Stimulated activated CD8-positive, alpha-beta memory T cell treated with anti-CD3 and anti-CD28 coated beads, Interleukin-12 subunit alpha, Interleukin-12 subunit beta, amount 100 ng/mL, for 4 hours (primary cell): ENCODE results near the gene TRIM13.
"Not testable (repeated sequence)": the region's sequence is repeated elsewhere in the genome, so short reads cannot be mapped to it uniquely, and the experiment has no call there.

ENCODE experiments used
- DNase-seq: peaks from one replicate; pipeline ENCODE4 v3.0.0-alpha.2; 2020; ENCODE audit warnings: low read depth

TRIM13 gene

DNA sequence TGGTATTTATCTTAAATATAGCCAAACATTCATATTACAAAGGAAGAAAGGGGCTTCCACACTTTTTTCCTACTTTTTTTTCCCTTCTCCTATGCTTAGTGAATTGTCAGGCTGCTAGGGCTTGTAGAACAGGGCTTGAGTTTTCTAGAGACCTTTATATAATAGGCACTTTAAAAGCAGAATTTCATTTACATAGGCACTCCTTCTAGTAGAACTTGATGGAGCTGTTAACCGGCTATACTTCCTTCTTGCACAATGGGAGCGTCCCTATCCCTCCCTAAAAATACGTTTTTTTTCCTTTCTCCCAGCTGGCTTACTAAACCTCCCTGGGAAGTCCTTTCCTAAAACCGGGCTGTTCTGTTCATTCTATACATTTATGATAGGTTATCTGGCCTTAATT, 1.1 kb downstream of the TRIM13 start:
- no peak for DNase-seq

DNA sequence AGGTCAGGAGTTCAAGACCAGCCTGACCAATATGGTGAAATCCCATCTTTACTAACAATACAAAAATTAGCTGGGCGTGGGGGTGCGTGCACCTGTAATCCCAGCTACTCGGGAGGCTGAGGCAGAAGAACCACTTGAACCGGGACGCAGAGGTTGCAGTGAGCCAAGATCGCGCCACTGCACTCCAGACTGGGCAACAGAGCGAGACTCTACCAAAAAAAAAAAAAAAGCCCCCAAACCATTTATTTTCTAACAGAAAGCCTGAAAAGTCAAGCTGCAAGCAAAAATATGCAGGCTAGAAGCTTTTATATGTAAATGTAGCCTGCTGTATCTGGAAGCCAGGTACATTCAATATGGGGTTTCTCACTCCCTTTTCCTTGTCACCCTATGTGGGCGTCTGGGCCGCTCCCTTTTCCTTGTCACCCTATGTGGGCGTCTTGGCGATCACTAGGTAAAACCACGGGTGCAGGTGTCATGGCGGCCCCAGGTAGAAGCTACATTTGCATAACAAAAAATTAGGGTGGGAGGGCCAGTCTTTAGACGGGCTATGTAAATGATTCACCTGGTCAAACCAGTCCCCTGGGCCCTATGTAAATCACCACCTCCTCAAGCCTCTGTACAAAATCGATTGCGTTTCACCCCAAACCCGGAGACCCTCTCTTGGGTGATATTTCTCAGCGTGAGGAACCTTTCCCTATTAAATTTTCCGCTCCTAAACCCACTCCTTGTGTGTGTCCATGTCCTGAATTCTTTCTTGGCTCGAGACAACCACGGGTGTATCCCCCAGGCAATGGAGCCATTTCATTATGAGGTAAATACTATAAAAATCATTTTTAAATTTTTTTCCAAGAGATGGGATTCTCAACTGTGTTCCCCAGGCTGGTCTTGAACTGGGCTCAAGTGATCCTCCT, 2.1 kb downstream of the TRIM13 start:
- no peak for DNase-seq

DNA sequence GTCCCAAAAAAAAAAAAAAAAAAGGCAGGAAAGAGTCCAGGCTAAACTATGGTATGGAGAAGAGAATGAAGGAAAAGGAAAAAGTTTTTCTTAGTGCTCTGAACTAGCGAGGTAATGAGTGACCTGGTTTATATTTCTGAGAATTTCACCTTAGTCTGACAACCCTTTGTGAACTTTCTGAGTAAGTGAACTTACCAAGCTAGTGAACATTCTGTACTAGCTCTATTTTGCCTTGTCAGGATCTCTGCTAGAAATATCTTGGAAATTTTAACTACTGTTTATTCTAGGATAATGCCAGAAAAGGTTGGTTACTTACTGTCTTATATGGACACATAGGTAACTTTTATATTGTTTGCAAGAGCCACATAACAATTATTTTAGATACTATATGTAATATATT, 4.4 kb downstream of the TRIM13 start:
- no peak for DNase-seq

DNA sequence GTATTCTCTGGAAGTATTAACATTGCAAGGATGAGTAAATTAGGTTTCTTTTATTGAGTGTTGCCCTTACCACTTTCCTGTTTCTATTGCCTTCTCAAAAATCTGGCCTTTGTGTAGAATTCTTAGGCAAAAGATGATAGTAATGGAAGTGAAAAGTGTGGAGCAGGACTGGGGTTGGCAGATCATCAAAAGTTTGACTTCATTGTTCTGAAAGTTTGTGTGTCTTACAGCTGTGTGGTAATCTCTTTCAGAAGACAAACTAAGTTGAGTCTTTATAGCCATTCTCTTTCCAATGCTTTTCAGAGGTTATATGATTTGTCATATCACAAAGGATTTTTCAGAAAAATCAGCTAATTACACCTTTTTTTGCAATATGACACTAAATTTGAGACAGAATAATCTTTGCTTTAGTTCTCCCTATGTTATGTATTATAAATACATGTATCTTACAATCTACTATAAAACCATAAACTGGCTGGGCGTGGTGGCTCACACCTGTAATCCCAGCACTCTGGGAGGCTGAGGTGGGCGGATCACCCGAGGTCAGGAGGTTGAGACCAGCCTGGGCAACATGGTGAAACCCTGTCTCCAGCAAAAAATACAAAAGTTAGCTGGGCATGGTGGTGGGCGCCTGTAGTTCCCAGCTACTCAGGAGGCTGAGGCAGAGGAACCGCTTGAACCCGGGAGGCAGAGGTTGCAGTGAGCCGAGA, 9.7 kb downstream of the TRIM13 start:
- DNase-seq = no peak

DNA sequence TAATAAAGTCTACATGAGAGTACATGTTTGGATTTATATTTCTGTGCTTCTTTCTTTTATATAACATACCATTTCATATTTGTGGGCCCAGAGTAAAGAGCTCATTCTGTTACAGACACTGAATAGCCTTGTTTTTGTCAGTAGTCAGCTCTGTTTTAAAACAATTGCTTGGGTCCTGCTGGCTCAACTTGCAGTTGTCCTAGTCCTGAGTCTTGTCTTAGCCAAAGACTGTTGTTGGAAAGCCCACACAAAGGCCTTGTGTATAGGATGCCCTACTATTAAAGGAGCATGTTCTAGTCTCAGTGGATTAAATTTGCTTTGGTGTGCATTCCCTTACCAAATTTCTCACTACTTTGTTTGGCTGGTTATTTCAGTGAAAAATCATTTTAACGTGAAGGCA, 14.6 kb downstream of the TRIM13 start:
- DNase-seq = no peak

DNA sequence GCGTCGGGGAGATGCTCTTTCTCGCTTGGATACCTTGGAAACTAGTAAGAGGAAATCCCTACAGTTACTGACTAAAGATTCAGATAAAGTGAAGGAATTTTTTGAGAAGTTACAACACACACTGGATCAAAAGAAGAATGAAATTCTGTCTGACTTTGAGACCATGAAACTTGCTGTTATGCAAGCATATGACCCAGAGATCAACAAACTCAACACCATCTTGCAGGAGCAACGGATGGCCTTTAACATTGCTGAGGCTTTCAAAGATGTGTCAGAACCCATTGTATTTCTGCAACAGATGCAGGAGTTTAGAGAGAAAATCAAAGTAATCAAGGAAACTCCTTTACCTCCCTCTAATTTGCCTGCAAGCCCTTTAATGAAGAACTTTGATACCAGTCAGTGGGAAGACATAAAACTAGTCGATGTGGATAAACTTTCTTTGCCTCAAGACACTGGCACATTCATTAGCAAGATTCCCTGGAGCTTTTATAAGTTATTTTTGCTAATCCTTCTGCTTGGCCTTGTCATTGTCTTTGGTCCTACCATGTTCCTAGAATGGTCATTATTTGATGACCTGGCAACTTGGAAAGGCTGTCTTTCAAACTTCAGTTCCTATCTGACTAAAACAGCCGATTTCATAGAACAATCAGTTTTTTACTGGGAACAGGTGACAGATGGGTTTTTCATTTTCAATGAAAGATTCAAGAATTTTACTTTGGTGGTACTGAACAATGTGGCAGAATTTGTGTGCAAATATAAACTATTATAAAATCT, 15.7 kb downstream of the TRIM13 start:
- DNase-seq = no peak

DNA sequence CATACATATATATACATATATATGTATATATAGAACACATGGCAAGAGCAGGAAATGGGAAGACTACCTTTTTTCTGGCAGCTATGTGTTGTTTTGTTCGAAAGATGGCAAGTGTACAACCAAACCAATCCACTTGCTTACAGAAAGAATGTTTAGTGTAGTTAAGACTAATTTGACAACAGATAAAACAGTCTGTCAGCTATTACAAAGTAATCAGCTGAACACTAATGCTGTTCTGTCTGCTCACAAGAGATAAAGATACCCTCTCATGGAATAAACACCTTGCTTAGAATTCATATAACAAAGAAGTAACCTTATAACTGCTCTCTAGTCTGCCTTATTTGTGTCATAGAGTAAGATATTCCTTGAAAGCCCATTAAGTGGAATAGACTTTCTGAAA, 17.5 kb downstream of the TRIM13 start:
- no peak for DNase-seq

DNA sequence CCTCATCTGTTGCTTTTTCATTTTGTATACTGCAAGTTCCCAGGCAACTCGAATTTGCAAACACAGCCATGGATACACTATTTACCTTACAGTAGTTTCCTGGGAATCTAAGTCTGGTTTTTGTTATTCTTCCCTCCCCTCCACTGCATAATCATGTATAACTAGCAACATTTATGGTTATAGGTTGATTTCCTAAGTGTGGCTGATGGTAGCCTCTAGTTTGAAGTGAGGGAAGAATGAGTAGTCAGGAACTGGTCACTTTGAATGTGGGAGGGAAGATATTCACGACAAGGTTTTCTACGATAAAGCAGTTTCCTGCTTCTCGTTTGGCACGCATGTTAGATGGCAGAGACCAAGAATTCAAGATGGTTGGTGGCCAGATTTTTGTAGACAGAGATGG, 18.4 kb downstream of the TRIM13 start, which contains the start of gene KCNRG:
TSS of gene KCNRG (plus strand) at position 187 of the 400 bp plus-strand sequence. CDS start at position 237, 50 bp downstream.
- DNase-seq = no peak

DNA sequence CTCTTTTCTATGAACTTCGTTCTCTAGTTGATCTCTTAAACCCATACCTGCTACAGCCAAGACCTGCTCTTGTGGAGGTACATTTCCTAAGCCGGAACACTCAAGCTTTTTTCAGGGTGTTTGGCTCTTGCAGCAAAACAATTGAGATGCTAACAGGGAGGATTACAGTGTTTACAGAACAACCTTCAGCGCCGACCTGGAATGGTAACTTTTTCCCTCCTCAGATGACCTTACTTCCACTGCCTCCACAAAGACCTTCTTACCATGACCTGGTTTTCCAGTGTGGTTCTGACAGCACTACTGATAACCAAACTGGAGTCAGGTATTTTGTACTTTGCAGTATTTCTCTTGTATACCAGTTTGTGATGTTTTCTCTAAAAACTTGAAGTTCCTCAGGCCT, 18.9 kb downstream of the TRIM13 start:
- DNase-seq = no peak

DNA sequence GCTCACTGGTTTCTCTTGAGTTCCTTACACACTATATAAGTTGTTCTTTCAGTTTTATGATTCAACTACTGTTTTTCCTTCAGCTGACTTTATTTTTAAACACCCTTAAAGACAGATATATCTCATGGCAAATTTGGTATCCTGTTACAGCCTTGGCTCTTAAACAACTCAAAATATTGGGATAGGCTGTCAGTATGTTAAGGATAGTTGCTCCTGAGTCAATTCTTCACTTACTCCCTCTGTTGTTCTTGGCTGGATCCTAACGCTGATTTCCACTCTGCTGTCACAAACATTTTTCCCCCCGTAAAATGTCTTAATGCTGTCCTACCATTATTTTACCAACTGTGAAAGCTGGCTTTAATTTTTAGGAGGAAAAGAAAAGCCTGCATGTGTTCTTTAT, 19.6 kb downstream of the TRIM13 start:
- DNase-seq = no peak

DNA sequence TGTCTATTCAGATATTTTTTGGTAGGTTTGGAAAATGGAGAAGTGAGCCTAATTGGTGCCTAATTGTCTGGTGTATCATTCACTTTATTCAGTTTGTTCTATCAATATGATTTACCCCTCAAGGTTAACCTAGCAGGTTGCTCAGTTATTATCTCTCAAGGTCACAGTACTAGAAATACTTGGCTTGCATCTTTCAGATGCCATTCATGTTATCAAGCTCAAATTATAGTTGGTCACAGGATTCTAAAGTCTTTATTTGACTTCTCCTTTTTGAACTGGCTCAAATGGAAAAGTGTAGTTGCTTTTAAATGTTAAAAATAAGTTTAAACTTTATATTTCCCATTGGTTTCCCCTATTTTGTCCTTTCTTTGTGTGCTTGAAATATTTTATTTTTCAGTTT, 21.0 kb downstream of the TRIM13 start:
- DNase-seq = no peak

DNA sequence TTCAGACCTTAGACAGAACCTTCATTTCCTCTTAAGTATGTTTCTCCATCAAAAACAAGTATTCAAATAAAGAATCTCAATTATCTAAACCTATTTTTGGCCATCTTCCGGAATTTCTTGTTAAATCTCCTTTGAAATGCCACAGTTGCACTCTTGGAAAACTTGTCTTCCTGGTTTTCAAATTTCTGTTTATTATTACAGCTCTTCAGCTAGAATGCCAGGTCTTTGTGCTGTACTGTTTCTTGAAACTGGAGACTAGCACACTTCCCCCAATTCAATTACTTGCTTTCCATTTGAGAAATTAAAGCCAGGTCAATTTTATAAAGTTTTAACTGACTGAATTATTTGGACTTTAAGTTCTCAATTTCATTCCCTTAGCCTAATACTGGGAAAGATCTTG, 28.6 kb downstream of the TRIM13 start:
- no peak for DNase-seq

DNA sequence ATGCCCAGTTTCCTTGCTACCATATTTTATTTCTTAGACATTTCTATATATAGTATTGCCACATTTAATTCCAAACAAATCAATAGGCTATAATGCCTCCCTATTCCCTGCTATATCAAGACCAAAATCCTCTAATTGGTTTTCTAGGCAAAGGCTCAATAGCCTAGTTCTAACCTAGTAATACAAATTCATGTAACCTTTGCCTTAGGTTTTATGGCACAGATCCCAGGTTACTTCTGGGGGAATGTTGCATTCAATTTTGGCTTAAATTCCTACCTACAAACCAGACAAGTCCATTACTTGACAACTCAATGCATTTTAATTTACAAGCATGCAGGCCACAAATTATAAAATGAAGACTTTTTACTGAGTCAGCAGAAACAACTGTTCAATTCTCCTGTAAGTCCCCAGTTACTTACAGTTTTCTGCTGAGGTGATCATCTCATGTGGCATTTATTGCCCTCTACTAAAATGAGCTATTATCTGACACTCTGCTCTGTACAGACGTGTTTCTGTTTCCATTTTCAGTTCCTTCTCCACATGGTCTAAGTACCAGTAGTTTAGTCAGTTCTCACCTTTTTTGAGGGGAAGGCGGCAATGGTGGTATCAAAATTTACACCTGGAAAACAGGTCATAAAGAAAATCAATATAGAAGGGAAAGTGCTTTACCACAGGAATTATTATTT, 30.1 kb downstream of the TRIM13 start:
- no peak for DNase-seq

DNA sequence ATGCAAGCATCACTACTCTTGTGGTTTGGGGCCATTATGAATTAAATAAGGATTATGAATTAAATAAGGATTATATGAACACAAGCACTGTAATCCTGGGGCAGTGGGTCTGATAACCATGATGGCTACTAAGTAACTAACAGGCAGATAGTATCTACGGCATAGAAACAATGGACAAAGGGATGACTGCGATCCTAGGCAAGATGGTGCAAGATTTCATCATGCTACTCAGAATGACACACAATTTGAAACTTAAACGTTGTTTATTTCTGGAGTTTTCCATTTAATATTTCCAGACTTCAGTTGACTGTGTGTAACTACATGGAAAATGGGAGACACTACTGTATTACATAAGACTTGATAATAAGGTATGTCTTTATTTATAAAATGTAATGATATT, 33.5 kb downstream of the TRIM13 start:
- no peak for DNase-seq

DNA sequence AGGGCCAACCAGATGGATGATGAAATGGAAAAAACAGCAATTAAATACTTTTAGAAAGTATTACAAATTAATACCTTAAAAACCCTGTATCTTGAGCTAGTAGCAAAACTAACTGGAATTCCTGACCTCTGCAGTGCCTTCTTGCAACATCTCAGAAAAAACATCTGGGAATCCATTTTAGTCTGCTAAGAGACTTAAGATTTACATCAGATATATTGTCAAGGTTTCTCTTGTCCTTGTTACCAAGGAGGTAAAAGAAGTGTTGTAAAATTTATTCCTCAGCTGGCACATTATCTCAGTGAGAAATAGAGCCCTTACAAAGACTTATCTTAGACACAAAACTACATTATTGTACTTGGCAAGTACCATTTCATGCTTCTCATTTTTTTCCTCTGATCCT, 36.9 kb downstream of the TRIM13 start:
- DNase-seq = no peak

DNA sequence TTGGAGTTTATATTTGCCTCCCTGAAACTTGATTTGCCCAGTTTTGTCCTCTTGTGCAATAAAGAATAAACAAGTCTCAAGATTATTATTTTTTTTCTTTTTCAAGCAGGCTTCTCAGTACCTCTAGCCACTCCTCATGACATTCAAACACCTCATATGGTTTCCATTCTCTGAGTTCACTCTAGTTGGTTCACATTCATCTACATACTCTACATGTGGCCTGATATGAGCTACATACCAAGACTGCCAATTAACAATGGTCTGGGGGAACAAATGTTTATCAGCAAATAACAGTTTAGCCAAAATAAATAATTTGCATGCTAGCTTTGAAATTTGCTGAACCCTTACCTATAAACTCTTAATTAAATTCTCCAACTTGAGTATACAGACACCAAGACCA, 40.9 kb downstream of the TRIM13 start:
- no peak for DNase-seq

DNA sequence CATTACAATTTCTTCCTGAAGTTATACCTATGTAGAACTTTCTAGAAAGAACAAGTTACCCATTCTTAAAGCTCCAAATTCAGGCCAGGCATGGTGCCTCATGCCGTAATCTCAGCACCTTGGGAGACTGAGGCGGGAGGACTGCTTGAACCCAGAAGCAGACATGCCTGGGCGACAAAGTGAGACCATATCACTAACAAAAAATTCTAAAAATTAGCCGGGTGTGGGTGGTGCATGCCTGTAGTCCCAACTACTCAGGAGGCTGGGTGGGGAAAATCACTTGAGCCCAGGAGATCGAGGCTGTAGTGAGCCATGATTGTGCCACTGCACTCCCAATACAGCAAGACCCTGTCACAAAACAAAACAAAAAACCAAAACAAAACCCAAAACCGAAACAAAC, 41.4 kb downstream of the TRIM13 start:
- DNase-seq = no peak

DNA sequence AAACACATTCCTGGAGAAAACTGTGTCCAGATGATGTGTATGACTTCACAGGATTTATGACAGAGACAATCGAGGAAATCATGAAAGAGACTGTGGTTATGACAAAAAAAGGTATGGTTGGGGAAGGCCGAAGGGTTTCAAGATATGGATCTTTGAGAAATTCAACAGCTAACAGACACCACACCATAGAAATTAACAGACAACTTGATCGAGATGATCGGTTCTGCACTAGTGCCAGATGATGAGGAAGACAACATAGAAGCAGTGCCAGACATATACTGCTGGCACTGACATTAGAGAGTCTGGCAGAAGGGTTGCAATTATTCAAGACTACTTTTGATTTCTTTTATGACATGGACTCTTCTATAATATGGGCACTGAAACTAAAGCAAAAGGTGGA, 55.6 kb downstream of the TRIM13 start:
- no peak for DNase-seq

DNA sequence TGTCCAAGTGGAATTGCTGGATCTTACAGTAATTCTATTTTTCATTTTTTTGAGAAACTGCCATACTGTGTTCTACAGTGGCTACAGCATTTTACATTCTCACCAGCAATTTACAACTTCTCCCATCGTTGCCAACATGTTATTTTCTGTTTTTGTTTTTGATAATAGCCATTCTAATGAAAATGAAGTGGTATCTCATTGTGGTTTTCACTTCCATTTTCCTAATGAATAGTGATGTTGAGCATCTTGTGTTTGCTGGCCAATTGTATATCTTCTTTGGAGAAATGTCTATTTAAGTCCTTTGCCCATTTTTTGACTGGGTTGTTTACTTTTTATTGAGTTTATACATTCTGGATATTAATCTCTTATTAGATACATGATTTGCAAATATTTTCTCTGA, 57.0 kb downstream of the TRIM13 start:
- DNase-seq = no peak

DNA sequence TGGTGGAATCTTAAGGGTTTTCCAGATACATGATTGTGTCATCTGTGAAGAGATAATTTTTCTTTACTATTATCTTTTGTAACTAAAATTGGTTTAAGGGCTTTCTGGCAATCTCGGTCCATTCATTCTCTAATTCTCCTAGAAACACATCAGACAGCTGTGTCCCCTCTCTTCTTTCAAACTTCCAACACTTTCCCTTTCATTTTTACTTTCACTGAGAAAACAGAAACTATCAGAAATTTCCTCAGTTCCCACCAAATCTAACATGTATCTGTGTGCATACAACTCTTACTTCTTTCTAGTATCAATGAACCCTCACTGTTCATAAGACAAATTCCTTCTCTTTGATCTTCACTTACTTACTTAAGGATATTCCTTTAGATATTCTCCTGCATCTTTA, 58.6 kb downstream of the TRIM13 start:
- DNase-seq = no peak

DNA sequence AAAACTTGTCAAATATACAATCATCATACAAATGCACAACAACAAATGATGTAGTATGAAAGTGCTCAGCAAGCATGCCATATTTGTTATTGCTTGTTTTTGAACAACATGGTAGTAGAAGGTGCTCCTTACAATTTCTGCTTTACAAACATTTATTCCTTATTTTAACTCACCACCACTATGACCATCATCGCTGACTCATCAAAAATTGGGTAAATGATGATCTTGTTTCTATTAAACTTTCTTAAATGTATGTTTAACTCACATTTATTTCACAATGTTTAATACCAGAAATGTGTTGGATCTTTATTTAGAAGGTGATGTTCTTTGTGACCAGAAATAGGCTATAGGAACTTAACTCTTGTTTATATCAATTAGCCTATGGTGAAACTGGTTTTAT, 63.9 kb downstream of the TRIM13 start:
- no peak for DNase-seq

DNA sequence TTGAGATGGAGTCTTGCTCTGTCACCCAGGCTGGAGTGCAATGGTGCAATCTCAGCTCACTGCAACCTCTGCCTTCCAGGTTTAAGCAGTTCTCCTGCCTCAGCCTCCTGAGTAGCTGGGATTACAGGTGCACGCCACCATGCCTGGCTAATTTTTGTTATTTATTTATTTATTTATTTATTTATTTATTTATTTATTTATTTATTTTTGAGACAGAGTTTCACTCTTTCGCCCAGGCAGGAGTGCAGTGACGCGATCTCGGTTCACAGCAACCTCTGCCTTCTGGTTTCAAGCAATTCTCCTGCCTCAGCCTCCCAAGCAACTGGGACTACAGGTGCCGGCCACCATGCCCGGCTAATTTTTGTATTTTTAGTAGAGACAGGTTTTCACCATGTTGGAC, 65.5 kb downstream of the TRIM13 start:
- not testable (repeated sequence) for DNase-seq
